ENCODE measurements around the gene HSPA12A. TPM values are rescaled to one million over a fixed set of nuclear protein-coding genes. Genes with fewer than 3 reads are reported as not detected.

The HSPA12A gene
- polyA plus RNA-seq, 3 donors: 32.7 to 56.5 (median 48.7) TPM

DNA sequence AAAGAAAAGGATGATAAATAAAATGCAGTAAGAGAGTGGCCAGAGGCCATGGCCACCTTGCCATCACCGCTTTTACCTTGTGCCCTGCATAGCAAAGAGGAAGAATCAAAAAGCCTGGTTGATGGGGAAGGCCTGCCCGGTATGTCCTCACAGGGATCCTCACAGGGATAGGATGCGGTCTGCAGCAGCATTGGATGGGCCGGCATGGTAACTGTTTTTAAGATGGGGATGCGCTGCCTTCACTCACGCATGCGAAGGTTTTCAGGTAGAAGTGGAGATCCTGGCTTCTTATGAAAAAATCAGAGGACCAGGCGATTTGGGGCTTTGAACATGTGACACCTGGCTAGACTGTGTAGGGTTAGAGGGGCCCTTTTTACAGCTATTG lies 109.2 kb downstream of the HSPA12A start:
- DNase-seq: no peak

DNA sequence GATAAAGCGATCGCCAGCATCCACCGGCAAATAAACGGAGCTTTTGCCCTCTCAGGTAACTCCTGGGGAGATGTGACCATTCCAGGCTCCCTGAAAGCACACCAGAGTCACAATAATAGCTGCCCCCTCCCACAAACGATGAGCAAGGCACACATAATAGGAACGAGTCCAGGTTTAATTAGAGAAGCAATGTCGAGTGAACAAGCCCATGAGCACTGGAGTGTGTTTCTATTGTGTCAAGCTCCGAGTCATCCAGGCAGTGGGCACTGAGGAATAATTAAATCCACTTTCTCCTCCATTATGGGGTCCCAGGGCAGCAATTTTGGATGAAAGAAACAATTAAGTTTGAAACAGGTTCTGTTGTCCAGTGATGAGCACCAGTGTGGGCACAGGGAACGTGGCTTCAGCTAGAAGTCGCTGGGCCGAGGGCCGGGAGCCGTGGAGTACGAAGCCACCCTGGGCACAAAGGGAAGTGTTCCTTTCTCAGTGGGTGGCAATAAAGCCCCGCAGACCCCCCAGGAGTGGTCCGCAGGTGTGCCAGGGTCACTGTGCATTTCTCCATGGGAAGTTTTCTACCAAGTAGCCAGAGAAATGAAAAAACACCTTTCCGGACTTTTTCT lies 109.7 kb downstream of the HSPA12A start:
- DNase-seq: no peak

DNA sequence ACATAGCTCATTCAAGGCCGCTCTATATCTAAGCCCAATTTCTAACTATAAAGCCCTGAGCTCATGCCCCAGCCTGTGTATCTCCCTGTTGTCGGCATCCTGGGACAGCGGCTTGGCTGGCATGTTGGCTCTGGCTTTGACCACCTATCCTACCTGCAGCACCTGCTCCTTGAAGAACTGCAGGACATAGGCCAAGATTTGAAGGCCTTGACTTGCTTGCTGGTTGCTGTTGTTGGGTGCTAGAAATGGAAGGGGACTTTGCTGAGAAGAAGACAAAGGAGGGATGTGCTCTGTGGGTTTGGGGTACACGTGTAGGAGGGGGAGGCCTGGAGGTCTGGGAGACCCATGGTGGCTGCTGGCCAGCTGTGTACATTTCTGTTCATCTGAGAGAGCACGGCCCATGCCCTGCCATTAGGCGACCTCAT lies 110.5 kb downstream of the HSPA12A start:
- DNase-seq: no peak

DNA sequence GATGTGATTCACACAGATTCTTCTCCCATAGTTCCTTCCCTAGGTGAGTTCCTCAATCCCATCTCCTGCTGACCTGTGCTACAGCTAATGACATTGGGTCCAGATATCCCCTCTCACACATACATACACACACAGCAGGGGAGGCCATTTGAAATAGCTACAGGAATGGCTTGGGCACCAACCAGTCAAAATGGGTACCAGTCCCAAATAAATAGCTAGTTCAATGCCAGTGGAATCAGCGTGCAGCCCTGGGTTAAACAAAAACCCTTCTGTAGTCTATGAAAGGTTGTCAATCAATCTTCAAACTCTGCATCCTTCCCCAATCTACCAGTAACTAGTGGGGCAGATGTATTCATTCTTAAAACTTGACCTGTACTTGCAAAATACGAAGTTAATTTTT lies 112.3 kb downstream of the HSPA12A start:
- DNase-seq: no peak

DNA sequence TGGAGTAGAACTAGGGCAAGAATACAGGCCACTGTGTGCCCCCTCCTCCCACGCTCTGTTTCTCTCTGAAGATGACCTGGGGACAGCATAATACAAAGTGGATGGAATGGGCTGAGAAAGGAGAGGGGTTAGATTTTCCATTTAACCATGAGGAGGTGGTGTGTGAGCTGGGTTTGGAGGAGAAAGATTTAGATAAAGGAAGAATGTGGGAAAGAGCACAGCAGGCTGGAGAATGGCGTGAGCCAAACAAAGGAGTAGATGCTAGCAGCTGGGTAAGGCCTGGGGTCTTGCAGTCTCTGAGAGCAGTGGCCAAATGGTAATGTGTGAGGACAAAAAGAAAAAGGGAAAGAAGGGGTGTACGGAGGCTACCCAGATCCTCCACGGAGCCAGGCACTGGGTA lies 113.0 kb downstream of the HSPA12A start:
- DNase-seq: no peak

DNA sequence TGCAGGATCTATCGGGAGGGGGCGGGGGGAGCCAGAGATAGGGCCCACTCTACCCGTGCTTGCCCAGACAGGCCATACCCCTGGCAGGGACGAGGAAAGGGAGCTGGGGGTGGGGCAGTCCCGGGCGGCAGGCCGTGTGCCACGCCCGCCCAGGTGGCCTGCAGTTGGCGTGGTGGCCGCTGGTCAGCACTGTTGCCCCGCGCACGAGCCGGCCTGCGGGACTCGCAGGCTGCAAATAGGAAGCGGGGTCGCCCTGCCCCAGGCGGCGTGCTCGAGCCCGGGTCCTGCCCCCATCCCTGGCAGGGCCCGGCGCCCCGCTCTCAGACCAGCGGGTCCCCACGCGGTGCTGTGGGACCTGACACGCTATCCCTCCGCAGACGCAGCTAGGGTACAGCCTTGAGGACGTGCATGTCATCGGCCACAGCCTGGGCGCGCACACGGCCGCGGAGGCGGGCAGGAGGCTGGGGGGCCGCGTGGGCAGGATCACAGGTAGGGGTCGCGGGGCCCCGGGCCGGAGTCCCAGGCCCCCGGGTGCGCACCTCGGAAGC lies 114.9 kb downstream of the HSPA12A start:
- no peak for DNase-seq

DNA sequence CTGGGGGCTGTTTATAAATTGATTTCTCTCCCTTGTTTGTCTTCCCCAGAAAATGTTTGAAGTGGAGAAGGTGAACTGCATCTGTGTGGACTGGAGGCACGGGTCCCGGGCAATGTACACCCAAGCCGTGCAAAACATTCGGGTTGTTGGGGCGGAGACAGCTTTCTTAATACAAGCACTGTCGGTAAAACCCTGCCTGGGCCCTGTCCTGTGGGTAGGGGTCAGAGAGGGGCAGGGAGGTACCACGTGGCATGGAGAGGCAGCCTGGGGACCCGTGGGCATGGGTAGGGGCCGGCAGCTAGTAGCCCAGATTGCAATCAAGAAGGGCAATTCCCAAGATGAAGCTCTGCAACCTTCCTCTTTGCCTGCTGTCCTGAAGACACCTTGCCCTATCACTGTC lies 115.6 kb downstream of the HSPA12A start:
- DNase-seq: no peak

DNA sequence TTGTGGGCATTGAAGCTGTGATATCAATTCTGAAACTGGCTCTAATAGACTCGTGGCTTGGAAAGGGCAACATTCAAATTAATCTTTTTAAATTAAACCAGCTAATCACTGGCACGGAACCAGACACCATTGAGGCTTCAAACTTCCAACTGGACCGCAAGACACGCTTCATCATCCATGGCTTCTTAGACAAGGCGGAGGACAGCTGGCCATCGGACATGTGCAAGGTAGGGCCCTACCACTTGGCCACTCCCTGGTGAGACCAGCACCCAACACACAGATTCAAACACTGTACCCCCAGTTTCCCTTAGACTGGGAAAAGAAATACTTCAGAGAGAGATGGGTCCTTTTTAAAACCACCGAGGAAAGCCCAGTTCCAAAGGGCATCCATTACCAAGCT lies 116.5 kb downstream of the HSPA12A start:
- DNase-seq: no peak

DNA sequence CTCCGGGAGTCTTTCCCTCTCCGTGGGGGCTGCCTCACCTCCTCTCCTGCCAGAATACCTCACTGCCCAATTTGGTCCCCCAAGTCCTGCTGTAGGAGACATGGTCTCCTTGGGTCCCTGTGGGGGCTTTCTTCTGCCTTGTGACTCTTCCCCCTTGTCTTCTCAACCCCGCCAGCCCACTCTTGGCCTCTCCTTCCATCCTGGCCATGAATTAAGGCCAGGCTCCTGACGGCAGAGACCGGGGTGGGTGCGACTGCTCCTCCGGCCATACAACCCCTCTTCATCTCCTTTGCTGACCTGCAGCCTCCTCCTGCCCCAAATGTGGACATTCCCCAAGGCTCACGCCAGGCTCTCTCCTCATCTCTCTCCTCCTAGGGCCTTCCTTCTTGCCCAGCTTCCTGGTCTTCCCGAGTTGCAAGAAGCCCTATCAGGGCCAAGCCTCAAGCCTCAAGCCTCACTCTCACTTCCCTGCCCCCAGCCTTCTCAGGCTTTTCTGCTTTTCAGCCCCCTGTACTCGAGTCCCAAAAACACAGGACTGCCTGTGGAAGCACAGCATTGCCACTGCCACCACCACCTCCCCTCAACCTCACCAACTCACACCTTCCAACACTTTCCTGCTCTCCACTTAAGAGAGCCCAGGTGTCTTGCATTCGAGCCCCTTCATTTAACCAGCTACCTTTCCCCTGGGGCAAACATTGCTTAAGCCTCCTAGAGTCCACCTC lies 120.3 kb downstream of the HSPA12A start:
- DNase-seq: no peak

DNA sequence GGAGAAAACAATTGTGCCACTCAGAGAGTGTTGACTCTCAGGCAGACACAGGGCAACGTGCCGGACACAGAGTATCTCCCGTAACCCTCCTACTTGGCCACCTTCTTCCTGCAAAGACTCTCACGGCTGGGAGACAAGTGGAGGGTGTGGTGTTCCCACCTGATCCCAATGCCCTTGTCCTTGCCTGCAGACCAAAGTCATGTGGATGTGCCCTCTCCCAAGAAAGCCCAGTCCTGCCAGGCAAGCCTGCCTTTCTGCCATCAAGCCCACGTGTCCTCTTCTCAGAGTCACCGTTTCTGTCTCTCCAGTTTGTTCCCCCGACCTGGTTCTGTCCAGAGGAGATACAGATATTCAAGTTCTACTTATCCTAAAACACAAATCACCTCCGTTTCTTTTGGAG lies 120.9 kb downstream of the HSPA12A start:
- no peak for DNase-seq

Other genes with a start within 250 kb of the HSPA12A start
- not detected for gene PNLIP, start 196.6 kb downstream of the HSPA12A start, polyA plus RNA-seq (ENCODE audit: insufficient read length in 3 of 3)
- gene PNLIPRP1, start 151.6 kb downstream of the HSPA12A start, polyA plus RNA-seq (ENCODE audit: insufficient read length in 3 of 3): under 1 TPM in 2 of 3 donors, not detected in 1; 0.24 to 0.42 TPM
- gene PNLIPRP2, start 121.6 kb downstream of the HSPA12A start, polyA plus RNA-seq (ENCODE audit: insufficient read length in 3 of 3): not detected
- 1 to 10 TPM; 3.1 to 4.8 (median 3.6) TPM for gene ENO4, start 106.9 kb upstream of the HSPA12A start, polyA plus RNA-seq (ENCODE audit: insufficient read length in 3 of 3)